NCI-H2029 treated with DMSO at 0.1 percent for 48 hours (cell line): Measurements from ENCODE around the gene SEC31B.

Experiments
- DNase-seq: peaks from one replicate; lab custom pipeline; 2025; lab: John Stamatoyannopoulos, UW

Gene SEC31B

DNA sequence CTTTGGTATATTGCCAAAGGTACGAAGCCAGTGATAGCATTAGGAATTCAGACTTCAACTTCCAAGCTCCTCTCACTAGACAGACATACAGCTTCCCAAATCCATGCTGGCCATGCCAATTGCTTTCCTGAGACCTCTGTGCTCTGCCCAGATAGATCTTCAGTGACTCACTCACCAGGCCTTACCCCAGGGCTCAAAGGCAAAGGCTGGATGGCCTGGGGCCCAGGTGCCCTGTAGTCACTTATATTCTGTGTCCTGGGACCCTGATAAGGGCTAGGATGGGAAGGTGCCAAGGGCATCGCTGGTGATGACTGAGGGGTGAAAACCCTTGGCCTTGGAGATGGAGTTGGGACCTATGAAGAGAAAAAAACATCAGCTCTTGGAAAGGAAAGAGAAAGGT is 29.1 kb downstream of the SEC31B start:
- no peak for DNase-seq

DNA sequence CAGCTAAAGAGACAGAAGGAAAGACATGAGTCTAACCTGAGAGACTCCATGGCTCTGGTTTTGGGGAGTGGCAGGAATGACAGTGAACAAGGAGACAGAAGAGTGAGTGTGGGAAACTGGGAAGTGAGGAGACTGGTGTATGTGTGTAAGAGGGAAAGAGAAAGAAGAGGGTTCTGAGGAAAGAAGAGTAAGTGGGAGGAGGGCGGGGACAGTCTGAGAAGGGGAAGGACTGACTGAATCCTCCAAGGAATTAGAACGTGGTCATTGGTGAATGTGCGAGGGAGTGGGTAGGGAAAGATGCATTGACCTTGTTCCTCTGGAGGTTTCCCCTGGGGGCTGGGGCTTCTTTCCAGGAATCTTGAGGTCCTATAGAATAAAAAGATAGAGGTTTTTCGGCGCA is 30.3 kb downstream of the SEC31B start:
- DNase-seq, result no peak

DNA sequence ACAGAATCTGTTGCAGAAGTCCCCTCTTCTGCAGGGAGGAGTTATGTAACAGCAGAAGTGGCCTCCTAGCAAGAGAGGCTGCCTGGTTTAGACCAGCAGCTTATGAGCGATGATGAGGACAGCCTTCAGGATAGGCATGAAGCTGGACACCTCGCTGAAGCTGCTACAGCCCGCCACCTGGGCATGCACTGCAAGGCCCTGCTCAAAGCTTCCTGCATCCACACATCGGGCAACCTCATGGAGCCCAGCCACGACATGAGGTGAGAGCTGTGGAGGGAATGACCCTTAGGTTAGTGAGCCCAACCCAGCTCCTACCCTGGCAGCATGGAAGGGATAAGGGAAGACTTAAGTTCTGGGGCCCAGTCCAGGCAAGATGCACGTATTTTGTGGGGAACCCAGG is 32.1 kb downstream of the SEC31B start:
- DNase-seq, result no peak

GRCh38 chr10:100485801-100486495 is 33.7 kb downstream of the SEC31B start:
- DNase-seq, result no peak

DNA sequence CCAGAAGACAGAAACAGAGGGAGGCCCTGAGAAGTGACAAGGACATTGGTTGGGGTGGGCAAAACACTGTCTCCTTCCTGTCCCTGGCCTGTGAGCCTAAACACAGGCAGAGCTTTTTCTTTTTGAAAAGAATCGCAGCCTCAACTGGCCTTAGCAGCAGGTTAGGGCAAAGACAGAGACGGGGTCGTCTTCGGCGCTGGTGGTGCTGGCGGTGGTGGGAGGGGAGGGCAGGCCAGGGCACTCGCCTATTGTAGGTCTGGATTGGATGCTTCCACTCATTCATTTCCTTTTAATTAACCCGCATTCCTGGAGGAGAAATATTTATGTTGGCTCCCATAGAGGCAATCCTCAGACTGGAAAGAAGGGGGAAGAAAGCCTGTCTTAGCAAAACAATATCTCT is 34.3 kb downstream of the SEC31B start:
- no peak for DNase-seq

DNA sequence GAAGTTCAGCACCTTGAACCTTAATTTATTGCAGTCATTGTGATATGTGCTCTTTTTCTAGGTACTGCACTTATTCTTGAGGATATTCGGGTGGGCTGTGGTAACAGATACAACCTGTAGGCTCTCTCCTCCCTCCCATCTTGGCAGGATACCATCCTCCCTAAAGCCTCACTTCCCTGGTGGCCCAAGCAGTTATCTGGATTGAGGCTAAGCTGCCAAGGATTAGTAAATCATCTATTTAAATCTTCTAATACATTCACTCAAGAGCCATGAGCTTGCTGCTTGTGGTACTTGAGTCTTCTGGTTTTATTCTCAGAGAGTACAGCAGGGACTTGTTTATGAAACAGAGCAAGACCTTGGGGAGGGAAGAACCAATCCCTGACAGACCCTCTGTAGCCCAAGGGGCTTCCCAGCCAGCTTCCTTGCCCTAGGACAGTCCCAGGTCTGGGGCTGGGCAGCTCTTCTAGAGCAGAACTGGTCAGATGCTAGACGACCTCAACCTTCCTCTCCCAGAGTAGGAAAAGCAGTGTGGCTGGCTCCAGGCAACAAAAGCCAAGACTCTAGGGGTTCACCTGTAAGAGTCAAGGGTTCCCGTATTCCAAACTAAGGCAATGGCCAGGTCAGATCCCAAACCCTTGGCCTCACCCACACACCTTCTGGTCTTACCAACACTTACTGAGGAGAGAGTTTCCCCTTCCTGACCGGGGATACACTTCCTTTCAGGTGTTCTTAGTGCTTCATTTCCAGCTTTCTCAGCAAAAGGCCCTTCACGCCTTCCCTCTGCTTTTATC is 35.6 kb downstream of the SEC31B start:
- DNase-seq, result no peak

DNA sequence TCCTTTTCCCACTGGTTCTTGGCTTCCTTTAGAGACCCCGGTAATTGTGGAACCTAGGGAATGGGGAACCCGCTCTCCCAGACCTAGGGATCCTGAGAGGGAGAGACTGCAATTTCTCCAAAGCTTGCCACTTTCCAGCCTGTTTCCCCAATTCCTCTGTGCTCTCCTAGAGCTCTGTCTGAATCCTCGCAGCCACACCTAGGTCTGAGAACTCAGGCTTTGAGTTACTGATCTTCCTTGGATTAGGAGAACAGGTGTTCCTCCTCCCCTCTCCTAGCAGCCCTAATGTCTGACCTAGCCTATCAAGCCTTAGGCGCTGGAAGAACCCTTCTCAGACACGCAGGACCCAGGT is 36.9 kb downstream of the SEC31B start:
- DNase-seq, result no peak

DNA sequence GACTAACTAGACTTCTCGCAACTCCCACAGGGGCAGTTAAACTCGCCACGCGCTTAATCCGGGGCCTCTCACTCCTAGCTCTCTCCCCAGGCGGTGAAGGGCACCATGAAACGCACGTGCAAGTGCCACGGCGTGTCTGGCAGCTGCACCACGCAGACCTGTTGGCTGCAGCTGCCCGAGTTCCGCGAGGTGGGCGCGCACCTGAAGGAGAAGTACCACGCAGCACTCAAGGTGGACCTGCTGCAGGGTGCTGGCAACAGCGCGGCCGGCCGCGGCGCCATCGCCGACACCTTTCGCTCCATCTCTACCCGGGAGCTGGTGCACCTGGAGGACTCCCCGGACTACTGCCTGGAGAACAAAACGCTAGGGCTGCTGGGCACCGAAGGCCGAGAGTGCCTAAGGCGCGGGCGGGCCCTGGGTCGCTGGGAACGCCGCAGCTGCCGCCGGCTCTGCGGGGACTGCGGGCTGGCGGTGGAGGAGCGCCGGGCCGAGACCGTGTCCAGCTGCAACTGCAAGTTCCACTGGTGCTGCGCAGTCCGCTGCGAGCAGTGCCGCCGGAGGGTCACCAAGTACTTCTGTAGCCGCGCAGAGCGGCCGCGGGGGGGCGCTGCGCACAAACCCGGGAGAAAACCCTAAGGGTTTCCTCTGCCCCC is 37.4 kb downstream of the SEC31B start:
- DNase-seq, result peak; percentile 7

DNA sequence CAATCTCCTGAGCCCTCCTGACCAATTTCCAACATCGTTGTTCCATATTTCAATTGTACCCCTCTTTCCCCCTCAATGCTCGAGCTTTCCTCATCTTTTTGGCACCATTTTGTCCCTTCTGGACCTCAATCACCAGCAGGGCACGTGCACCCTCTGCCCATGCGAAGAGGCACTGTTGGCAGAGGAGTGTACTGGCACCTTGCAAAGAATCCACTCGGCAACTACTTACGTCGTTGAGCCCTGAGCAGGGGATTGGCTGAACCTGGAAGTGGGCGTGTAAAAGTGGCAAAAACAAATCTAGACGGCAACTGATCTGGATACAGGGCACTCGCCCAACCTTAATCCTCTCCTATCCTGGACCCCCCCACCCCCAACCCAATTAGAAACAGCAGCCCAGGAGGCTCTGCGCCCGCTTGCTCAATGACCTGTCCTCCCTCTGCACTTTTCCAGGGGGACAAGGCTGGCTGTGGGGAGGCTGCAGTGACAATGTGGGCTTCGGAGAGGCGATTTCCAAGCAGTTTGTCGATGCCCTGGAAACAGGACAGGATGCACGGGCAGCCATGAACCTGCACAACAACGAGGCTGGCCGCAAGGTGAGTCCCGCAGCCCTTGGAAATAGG is 38.1 kb downstream of the SEC31B start:
- DNase-seq, result peak; percentile 21

- DNase-seq, result no peak
Observed at GRCh38 chr10:100480002-100480401, 39.7 kb downstream of the SEC31B start.

GRCh38 chr10:100479037-100479436 is 40.6 kb downstream of the SEC31B start:
- DNase-seq, result no peak

- no peak for DNase-seq
Observed at GRCh38 chr10:100477970-100478369, 41.7 kb downstream of the SEC31B start.

- no peak for DNase-seq
Observed at GRCh38 chr10:100470367-100470766, 49.3 kb downstream of the SEC31B start.

- no peak for DNase-seq
Observed at GRCh38 chr10:100469756-100470155, 49.9 kb downstream of the SEC31B start.

- no peak for DNase-seq
Observed at GRCh38 chr10:100468978-100469377, 50.7 kb downstream of the SEC31B start.

- DNase-seq, result no peak
Observed at GRCh38 chr10:100468322-100468721, 51.3 kb downstream of the SEC31B start.

DNA sequence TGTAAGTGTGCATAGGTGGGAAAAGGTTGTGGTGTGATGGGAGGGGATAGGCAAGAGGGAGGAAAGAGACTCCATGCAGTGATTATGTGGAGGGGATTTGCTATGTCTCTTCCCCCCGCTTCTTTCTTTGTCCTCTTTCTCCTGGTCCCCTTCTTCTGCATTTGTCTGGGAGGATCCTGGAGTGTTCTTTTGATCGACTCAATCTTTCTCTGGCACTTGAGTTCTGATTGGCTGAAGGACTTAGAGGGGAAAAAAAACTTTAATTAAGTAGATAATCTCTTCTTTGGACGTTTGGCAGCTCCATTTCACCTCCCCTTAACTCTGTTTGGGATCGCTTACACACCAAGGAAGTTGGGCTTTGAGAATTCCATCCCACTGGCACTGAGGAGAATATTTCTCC is 57.0 kb downstream of the SEC31B start, which contains the start of gene WNT8B:
Gene WNT8B (plus strand): TSS at position 301 of the 400 bp plus-strand sequence. CDS start 160 bp downstream, outside the sequence.
- DNase-seq, result no peak

DNA sequence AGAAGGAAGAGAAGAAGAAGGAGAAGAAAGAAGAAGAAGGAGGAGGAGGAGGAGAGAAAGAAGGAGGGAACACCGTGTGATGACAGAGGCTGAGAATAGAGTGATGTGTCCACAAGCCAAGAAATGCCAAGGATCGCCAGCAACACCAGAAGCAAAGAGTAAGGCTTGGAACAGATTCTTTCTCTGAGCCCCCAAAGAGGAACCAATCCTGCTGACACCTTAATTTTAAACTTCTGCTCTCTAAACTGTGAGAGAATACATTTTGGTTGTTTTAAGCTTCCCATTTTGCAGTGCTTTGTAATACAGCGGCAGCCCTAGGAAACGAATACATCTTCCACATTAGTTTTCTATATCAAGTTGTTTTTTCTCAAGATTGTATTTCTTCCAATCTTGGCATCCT is 70.7 kb downstream of the SEC31B start:
- no peak for DNase-seq

GRCh38 chr10:100447663-100448062 is 72.0 kb downstream of the SEC31B start:
- no peak for DNase-seq

- no peak for DNase-seq
Observed at GRCh38 chr10:100446130-100446761, 73.4 kb downstream of the SEC31B start.

DNA sequence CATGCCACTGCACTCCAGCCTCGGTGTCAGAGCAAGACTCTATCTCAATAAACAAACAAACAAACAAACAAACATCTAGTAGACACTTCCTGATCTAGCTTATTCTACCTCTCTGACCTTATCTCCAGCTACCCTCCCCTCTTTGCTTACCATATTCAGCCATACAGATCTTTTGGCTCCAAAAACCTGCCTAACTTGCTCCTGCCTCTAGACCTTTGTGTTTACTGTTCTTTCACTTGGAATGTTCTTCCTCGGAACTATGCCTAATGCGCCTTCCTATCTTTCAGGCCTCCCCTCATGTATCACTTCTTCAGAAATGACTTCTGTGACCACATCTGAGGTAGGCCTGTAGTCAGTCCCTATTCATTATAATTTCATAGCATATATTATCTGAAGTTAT is 77.1 kb downstream of the SEC31B start:
- no peak for DNase-seq

GRCh38 chr10:100438674-100439315 is 80.9 kb downstream of the SEC31B start:
- DNase-seq, result no peak
